Astrocyte (in vitro differentiated cells and primary cell): Measurements from ENCODE around the gene IMPA2. TPM values are rescaled to one million over a fixed set of nuclear protein-coding genes. Genes with fewer than 3 reads are reported as not detected.

Experiments
- DNase-seq: peaks from one replicate; pipeline ENCODE4 v3.0.0-alpha.2; 2010; ENCODE audit warnings: low read depth
- FAIRE-seq: peaks from 2 replicates; lab custom pipeline; 2011; peaks lifted over from hg19 to GRCh38; lab: Jason Lieb, UNC
- H2AFZ ChIP-seq: 2 replicates; pipeline ENCODE4 v1.6.0; 2012; ENCODE audit warnings: low read depth, low read length, inconsistent platforms
- H3K27ac ChIP-seq: 2 replicates; pipeline ENCODE4 v1.5.1; 2011; ENCODE audit warnings: low read depth, low read length, inconsistent platforms
- H3K27me3 ChIP-seq: 2 replicates; pipeline ENCODE4 v1.6.0; 2011; ENCODE audit warnings: low read length, inconsistent platforms; ENCODE audit not compliant: insufficient read depth
- H3K36me3 ChIP-seq: 2 replicates; pipeline ENCODE4 v1.5.1; 2011; ENCODE audit warnings: low read length, inconsistent platforms; ENCODE audit not compliant: insufficient read depth
- H3K4me1 ChIP-seq: 2 replicates; pipeline ENCODE4 v1.5.1; 2011; ENCODE audit warnings: low read length, inconsistent platforms; ENCODE audit not compliant: insufficient read depth
- H3K4me2 ChIP-seq: 2 replicates; pipeline ENCODE4 v1.6.0; 2012; ENCODE audit warnings: low read length, inconsistent platforms
- H3K4me3 ChIP-seq: 2 replicates; pipeline ENCODE4 v1.5.1; 2011; ENCODE audit warnings: low read depth, mild to moderate bottlenecking, low read length, inconsistent platforms; ENCODE audit not compliant: insufficient read depth
- H3K79me2 ChIP-seq: 2 replicates; pipeline ENCODE4 v1.6.0; 2012; ENCODE audit warnings: mild to moderate bottlenecking, low read length, inconsistent platforms; ENCODE audit not compliant: insufficient read depth
- H3K9ac ChIP-seq: 2 replicates; pipeline ENCODE4 v1.6.0; 2012; ENCODE audit warnings: mild to moderate bottlenecking, low read length, inconsistent platforms
- H3K9me3 ChIP-seq: 2 replicates; pipeline ENCODE4 v1.5.1; 2012; ENCODE audit warnings: low read depth, mild to moderate bottlenecking, low read length, inconsistent platforms; ENCODE audit not compliant: insufficient read depth
- H4K20me1 ChIP-seq: 2 replicates; pipeline ENCODE4 v1.6.0; 2012; ENCODE audit warnings: low read length, inconsistent platforms; ENCODE audit not compliant: insufficient read depth
- H3K27ac Mint-ChIP-seq: one replicate; pipeline ENCODE4 v1.8.0; 2021; ENCODE audit warnings: mild to moderate bottlenecking, mixed read lengths; ENCODE audit not compliant: unreplicated experiment
- H3K27me3 Mint-ChIP-seq: one replicate; pipeline ENCODE4 v1.8.0; 2021; ENCODE audit warnings: low read depth, mixed read lengths; ENCODE audit not compliant: unreplicated experiment
- H3K36me3 Mint-ChIP-seq: one replicate; pipeline ENCODE4 v1.8.0; 2021; ENCODE audit warnings: low read depth, mixed read lengths; ENCODE audit not compliant: unreplicated experiment
- H3K4me1 Mint-ChIP-seq: one replicate; pipeline ENCODE4 v1.8.0; 2021; ENCODE audit warnings: low read depth, mixed read lengths; ENCODE audit not compliant: unreplicated experiment
- H3K4me3 Mint-ChIP-seq: one replicate; pipeline ENCODE4 v1.8.0; 2021; ENCODE audit warnings: mild to moderate bottlenecking, moderate library complexity, mixed read lengths; ENCODE audit not compliant: unreplicated experiment
- H3K9me3 Mint-ChIP-seq: one replicate; pipeline ENCODE4 v1.8.0; 2021; ENCODE audit warnings: mild to moderate bottlenecking, mixed read lengths; ENCODE audit not compliant: unreplicated experiment
- CTCF ChIP-seq: IDR thresholded peaks from 2 replicates; pipeline ENCODE4 v1.5.1; 2011; ENCODE audit warnings: low read depth, mild to moderate bottlenecking, inconsistent platforms, low read length, moderate library complexity; ENCODE audit not compliant: insufficient read depth
- EZH2 ChIP-seq: IDR thresholded peaks from 2 replicates; pipeline ENCODE4 v1.6.1; 2012; ENCODE audit warnings: mild to moderate bottlenecking, low read length, inconsistent platforms; ENCODE audit not compliant: insufficient read depth
- total RNA-seq: library from RNA; stranded (reverse); gene quantifications from 2 replicates; pipeline ENCODE4 v1.2.1, GENCODE V29; 2021

Gene IMPA2
- total RNA-seq, 1 donor from 2014 or later = 4.8 TPM

DNA sequence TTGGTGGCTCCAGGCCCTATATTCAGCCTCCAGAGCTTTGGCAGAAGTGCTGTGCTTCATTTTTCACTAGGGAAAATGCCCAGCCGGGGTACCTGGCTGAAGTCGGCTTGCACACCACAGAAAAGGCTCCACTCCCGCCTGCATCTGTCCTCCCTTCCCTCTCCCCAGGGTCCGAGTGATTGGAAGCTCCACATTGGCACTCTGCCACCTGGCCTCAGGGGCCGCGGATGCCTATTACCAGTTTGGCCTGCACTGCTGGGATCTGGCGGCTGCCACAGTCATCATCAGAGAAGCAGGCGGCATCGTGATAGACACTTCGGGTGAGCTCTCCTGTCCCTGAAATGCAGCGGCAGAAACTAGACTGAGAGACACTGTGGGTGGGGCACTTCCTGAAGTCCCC, 47.4 kb downstream of the IMPA2 start:
- no peak for TF ChIP-seq CTCF
- TF ChIP-seq EZH2 = no peak
- Mint-ChIP-seq H3K36me3 (peaks cover 1% of the 10 kb centered on the region), H3K27me3 (no peaks in the 10 kb centered on the region), H3K4me1 (peaks cover 4% of the 10 kb centered on the region), H3K4me3 (no peak overlapping the region), H3K9me3 (no peaks in the 10 kb centered on the region), H3K27ac (no peak overlapping the region)
- H3K27me3 ChIP-seq = no peaks in the 10 kb centered on the region
- no peaks in the 10 kb centered on the region for H3K79me2 ChIP-seq
- no peak overlapping the region for H3K27ac ChIP-seq
- H3K36me3 ChIP-seq = no peaks in the 10 kb centered on the region
- FAIRE-seq (no peak), DNase-seq (no peak)
- no peaks in the 10 kb centered on the region for H4K20me1 ChIP-seq
- no peak overlapping the region for H2AFZ ChIP-seq
- H3K4me1 ChIP-seq = peaks cover 4% of the 10 kb centered on the region
- no peak overlapping the region for H3K9ac ChIP-seq
- H3K9me3 ChIP-seq = no peaks in the 10 kb centered on the region
- H3K4me2 ChIP-seq = no peak overlapping the region
- H3K4me3 ChIP-seq = no peak overlapping the region

DNA sequence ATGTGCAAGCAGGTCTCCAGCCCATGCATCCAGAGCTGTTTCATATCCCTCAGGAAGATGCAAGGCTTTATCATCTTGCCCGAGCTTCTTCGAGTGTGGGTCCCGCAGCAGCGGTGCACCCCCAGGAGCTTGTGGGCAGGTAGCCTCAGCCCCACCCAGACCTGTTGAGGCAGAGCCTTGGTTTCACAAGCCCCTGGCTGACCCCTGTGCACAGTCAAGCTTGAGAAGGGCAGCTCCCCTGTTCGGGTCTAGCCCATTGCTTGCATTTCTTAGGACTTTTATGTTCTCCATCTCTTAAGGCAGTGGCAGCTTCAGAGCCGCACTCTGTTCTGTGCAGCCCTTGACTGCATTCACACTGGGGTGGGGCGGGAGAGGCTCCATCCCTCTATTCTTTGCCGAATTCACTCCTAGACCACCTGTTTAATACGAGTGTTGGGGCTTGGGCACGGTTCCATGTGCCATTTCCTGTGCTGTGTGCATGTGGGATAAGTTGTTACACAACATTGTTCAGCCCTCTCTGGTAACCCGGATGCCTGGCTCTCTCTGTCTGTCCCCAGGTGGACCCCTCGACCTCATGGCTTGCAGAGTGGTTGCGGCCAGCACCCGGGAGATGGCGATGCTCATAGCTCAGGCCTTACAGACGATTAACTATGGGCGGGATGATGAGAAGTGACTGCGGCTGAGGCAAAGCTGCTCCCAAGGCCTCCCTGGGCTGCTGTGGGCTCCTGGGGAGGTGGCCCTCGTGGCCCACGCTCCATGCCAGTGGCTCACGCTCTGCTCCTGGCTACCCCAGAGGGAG, 48.7 kb downstream of the IMPA2 start:
- H3K4me1 Mint-ChIP-seq = peaks cover 4% of the 10 kb centered on the region
- no peak overlapping the region for H3K27ac Mint-ChIP-seq
- H2AFZ ChIP-seq = no peak overlapping the region
- H3K27ac ChIP-seq = no peak overlapping the region
- H3K27me3 ChIP-seq = no peaks in the 10 kb centered on the region
- H3K4me2 ChIP-seq = no peak overlapping the region
- H3K9ac ChIP-seq = no peak overlapping the region
- H3K9me3 Mint-ChIP-seq = no peaks in the 10 kb centered on the region
- no peak overlapping the region for H3K4me3 ChIP-seq
- H3K9me3 ChIP-seq = no peaks in the 10 kb centered on the region
- no peaks in the 10 kb centered on the region for H4K20me1 ChIP-seq
- no peak for FAIRE-seq
- H3K79me2 ChIP-seq = no peaks in the 10 kb centered on the region
- no peak for TF ChIP-seq CTCF
- no peak for TF ChIP-seq EZH2
- no peaks in the 10 kb centered on the region for H3K36me3 ChIP-seq
- H3K27me3 Mint-ChIP-seq = peaks cover 5% of the 10 kb centered on the region
- H3K4me1 ChIP-seq = peaks cover 4% of the 10 kb centered on the region
- H3K4me3 Mint-ChIP-seq = no peak overlapping the region
- no peak for DNase-seq
- H3K36me3 Mint-ChIP-seq = peaks cover 1% of the 10 kb centered on the region

GRCh38 chr18:12030670-12031069, 49.4 kb downstream of the IMPA2 start:
- H3K9me3 Mint-ChIP-seq = no peaks in the 10 kb centered on the region
- H3K4me1 Mint-ChIP-seq = peaks cover 4% of the 10 kb centered on the region
- no peak overlapping the region for H3K4me3 ChIP-seq
- TF ChIP-seq EZH2 (no peak), CTCF (no peak)
- no peaks in the 10 kb centered on the region for H3K36me3 ChIP-seq
- no peak overlapping the region for H3K4me3 Mint-ChIP-seq
- no peaks in the 10 kb centered on the region for H3K79me2 ChIP-seq
- H3K9ac ChIP-seq = no peak overlapping the region
- DNase-seq (no peak), FAIRE-seq (no peak)
- no peak overlapping the region for H2AFZ ChIP-seq
- H4K20me1 ChIP-seq = no peaks in the 10 kb centered on the region
- H3K27ac ChIP-seq = no peak overlapping the region
- peaks cover 10% of the 10 kb centered on the region for H3K27me3 Mint-ChIP-seq
- H3K27ac Mint-ChIP-seq = no peak overlapping the region
- H3K4me2 ChIP-seq = no peak overlapping the region
- no peaks in the 10 kb centered on the region for H3K9me3 ChIP-seq
- H3K4me1 ChIP-seq = peaks cover 4% of the 10 kb centered on the region
- H3K36me3 Mint-ChIP-seq = peaks cover 1% of the 10 kb centered on the region
- no peaks in the 10 kb centered on the region for H3K27me3 ChIP-seq
